GM21447 (cell line): ENCODE measurements around the gene ORMDL1.
A peak's percentile ranks its signal among the peaks of the same experiment; 100 is the strongest.

ENCODE experiments used
- ATAC-seq: cut with Tn5 transposase; IDR thresholded peaks from one replicate; pipeline ENCODE4 v1.9.1; 2021; ENCODE audit not compliant: unreplicated experiment

The ORMDL1 gene, protein sequence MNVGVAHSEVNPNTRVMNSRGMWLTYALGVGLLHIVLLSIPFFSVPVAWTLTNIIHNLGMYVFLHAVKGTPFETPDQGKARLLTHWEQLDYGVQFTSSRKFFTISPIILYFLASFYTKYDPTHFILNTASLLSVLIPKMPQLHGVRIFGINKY

GRCh38 chr2:189783927-189784867, at the start of gene ORMDL1, which contains the start of gene PMS1:
Gene ORMDL1, minus strand, starts transcription at chr2:189784339. Its CDS starts 1,744 bp downstream, at chr2:189782595.
Gene PMS1, plus strand, starts transcription at chr2:189784450. Its CDS starts 7,360 bp downstream, at chr2:189791810.
- peak; percentile 90 for ATAC-seq

- no peak for ATAC-seq
Observed at GRCh38 chr2:189830510-189830909, 46.4 kb upstream of the ORMDL1 start.

DNA sequence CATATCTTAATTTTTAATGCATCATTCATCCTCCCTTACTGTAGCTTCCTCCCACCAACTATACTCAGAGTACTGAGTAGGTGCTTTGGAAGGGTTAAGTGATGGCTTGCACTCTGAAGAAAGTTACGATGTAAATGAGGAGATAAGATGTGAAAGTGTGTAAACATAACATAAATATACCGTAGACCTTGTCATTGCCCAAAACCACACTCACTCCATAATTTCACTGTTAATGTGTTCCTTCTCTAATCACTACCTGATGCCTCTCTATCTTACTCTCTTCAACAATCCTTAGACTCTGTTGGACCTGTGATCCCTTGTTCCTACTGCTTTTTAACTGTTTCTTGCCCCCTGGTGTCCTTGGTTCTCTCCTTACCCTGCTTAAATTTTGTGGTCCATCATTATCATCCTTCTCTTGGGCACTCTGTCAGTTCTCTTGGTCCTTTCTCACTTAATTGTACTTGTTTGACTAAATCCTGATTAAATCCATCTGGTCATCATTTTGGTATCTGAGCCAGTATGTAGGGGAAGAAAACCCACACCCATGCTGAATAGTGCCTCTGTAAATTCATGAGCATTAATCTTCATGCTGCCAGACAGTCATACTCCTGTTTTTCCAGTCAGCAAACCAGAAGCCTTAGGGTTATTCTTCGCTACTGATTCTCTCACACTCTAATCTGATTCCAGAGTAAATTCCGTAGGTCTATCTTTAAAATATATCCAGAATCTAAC, 45.1 kb upstream of the ORMDL1 start:
- ATAC-seq: no peak

- no peak for ATAC-seq
Observed at GRCh38 chr2:189826039-189826438, 41.9 kb upstream of the ORMDL1 start.

DNA sequence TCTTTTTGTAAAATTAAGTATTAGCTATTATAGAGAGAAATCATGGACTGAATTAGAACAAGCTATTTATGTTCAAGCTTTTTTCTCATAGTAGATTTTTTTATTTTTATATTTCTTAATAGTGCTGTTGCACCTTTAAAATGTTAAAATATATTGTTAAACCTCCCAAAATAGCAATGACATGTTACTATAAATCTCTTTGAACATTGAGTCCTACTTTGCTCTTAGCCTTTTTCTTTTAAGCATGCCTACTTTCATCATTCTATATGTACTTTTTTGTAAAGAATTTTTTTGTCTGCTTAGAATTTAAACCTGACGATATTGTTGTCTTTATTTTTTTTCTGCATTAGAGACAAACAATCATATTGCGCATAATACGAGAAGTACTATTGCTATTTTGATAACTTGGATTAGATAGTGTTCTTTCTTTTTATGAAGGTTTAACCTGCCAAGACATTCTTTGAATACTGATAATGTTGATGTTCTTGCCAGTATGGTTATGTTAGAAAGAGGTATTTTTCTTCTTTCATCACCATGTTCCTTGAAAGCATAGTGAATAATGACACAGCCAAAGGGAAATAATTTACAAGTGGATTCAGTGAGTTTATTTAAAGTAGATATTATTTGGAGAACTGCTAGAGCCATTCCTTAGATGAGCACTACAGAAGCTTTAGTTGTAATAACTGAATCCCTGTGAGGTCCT, 40.7 kb upstream of the ORMDL1 start:
- ATAC-seq: no peak

GRCh38 chr2:189821953-189822748, 38.0 kb upstream of the ORMDL1 start:
- ATAC-seq: no peak

GRCh38 chr2:189819297-189819704, 35.2 kb upstream of the ORMDL1 start:
- ATAC-seq: no peak

DNA sequence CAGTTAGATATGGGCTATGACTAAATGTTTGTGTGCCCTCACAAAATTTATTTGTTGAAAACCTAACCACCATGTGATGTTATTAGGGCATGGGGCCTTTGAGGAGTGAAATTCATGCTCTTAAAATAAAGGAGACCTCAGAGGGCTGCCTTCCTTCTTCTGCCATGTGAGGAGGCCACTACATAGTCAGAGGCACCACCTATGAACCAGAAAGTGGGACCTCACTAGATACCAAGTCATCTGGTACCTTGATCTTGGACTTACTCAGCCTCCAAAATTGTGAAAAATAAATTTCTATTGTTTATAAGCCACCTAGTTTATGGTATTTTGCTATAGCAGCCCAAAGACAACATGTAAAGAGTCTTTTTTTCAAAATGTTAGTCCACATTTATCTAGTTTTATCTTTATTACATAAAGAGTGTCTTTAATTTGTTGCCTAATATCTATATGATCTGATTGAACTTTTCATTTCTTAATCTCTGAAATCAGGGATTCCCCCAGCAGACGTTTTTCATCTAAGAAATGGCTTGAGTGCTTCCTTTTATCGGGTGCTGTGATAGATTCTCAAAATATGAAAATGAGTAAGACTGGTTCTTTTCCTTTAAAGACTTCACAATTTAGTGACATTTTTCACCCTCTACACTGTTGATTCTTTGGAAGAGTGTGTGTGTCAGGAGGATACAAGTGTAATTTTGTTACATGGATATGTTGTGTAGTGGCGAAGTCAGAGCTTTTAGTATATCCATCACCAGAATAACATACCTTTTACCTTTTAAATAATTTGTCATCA, 34.3 kb upstream of the ORMDL1 start:
- ATAC-seq: no peak

DNA sequence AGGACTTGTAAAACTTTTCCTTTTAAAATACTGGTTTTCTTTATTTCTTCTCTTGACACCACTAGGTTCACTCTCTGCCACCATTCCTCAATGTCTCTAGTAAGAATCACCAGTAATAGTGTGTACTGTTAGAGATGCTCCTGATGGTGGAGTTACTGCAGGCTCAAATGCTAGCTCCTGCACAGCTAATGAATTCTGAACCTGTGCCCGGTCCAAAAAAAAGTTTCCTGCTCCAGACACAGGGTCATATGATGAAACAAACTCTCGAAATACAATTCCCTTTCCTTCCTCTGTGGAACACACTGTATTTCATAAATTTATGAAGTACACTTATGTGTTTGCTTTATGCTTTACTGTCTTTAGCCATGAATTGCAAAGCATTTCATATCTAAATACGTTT, 19.3 kb upstream of the ORMDL1 start:
- no peak for ATAC-seq

- ATAC-seq: no peak
Observed at GRCh38 chr2:189802396-189802912, 18.3 kb upstream of the ORMDL1 start.

DNA sequence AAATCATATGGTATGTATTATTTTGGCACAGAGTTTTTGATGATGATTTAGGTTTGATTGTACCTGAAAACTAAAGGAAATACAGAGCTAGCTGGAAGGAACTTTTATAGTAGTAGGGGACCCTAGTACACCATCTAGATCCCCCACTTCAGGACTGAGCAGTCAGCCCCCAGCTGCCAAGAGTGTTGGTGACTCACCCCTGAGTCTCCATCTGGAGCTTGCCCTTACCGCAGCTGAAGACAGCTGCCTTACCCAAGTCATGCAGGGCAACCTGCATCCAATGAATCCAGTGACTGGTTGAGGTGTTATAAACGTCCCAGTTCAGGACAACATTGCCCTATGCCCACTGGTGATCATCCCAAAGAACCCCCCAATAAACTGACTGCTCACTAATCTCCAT, 15.4 kb upstream of the ORMDL1 start:
- ATAC-seq: no peak

DNA sequence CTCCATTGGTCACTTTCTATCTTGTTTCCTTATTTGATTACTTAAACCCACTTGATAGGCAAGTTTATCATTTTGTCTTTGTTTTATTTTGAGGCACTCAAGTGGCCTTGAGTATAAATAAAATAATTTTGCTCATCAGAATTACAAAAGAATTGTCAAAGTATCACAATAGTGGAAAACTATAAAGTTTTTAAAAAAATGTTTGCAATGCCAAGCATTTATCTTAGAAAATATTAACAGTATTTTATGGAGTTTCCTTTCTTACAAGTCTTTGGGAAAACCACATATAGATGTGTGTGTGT, 14.8 kb upstream of the ORMDL1 start:
- no peak for ATAC-seq

- peak; percentile 82 for ATAC-seq
Observed at GRCh38 chr2:189798312-189799029, 14.3 kb upstream of the ORMDL1 start.

- no peak for ATAC-seq
Observed at GRCh38 chr2:189797902-189798301, 13.8 kb upstream of the ORMDL1 start.

- no peak for ATAC-seq
Observed at GRCh38 chr2:189794310-189794709, 10.2 kb upstream of the ORMDL1 start.

DNA sequence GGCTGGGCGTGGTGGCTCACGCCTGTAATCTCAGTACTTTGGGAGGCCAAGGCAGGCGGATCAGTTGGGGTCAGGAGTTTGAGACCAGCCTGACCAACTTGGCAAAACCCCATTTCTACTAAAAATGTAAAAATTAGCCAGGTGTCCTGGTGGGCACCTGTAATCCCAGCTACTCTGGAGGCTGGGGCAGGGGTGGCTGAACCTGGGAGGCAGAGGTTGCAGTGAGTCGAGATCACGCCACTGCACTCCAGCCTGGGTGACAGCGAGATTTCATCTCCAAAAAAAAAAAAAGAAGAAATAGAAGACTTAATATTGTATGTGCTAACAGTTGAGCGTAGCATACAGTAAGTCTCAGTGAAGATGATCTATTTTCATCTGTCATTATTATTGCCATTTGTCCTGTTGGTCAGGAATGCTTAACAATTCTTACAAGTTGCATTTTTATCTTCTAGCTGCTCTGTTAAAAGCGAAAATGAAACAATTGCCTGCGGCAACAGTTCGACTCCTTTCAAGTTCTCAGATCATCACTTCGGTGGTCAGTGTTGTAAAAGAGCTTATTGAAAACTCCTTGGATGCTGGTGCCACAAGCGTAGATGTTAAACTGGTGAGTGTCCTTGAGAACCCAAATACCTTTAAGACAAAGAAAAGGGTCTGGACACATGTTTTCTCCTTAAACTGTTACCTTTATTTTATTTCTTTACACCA, 7.4 kb upstream of the ORMDL1 start:
- no peak for ATAC-seq

- ATAC-seq: peak; percentile 21
Observed at GRCh38 chr2:189783451-189783926, 650 bp downstream of the ORMDL1 start.

GRCh38 chr2:189782221-189782671, 1.9 kb downstream of the ORMDL1 start:
- ATAC-seq: no peak
